NCI-H446 (cell line): ENCODE results near the gene TLL2.
A peak's percentile ranks its signal among the peaks of the same experiment; 100 is the strongest.

Experiments used
- DNase-seq, 2 experiments: peaks; one replicate each; lab custom pipeline; 2025; lab: John Stamatoyannopoulos, UW

TLL2 gene

DNA sequence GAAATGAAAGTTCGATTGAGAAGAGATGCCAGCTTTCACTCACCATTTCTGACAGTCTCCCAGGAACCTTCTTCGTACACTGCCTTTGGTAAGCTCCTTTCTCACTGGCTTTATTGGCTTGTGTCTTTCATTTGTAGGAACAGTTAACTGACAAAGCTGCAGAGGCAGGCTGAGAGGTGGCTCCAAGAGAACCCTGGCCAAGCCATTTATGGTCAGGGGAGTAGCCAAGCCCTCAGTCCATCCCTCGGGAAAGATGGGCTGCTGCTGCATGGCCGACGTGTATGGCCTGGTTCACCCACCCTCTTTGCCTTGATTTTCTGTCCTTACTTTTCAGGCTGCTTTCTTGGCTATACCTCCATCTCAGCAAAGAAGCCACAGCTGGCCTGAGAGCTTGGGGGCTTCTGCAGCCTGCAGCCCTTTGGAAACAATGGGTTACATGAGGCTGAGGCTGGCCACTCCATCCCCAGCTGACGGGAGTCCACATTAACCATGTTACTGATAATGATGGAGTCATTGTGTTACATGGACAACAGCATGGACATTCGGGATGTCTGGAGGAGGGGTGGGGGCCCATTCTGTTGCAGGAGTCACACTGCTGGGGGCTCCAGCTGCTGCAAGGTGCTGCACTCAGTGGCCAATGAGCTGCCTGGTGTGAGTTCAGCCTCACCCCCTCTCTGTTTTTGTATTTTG lies 154.7 kb downstream of the TLL2 start, which contains the start of gene OPALIN:
Gene OPALIN (minus strand): TSS at position 152 of the 690 bp plus-strand sequence. CDS start 106 bp downstream, at position 46.
- no peak for DNase-seq

DNA sequence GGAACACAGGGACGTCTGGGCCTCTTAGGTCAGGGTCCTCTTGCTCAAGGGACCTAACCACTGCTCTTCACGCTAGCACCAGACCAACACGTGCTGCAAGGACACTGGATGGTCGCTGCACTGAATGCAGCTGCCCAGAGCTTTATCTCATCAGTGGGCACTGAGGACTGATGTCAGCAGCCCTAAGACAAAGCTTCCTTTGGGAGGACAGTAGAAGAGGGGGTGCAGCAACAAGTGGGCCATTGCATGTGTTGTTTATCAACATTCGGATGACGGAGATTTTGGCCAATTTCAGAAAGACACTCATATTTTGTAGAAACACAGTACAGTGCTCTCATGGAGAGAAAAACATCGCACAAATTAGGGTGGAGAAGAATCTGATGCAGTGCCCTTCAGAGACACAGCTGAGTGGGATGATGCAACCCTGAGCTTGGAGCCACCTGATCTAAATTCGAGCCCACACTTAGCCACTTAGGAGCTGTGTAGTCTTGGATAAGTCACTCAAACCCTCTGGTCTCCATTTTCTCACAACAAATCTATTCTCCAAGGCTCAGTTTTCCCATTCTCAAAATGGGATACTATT lies 156.6 kb downstream of the TLL2 start:
- no peak for DNase-seq

DNA sequence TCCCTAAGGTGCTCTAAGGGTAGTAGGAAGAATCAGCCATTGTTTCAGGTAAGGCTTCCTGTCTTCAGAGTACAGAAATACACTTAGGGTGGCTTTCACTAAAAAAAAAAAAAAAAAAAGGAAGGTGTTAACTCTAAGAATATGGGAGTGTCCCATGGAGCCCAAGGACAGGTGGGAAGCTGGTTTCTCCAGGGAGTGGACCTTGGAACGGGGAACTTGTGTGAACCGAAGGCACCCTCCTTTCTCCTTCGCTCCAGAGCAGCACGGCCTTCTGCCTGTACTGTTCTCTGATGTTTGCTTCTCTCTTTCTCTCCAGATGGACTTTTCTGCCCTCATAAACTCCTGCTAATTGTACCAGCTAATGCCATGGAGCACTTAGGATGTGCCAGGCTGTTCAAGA lies 161.1 kb downstream of the TLL2 start:
- DNase-seq = no peak

DNA sequence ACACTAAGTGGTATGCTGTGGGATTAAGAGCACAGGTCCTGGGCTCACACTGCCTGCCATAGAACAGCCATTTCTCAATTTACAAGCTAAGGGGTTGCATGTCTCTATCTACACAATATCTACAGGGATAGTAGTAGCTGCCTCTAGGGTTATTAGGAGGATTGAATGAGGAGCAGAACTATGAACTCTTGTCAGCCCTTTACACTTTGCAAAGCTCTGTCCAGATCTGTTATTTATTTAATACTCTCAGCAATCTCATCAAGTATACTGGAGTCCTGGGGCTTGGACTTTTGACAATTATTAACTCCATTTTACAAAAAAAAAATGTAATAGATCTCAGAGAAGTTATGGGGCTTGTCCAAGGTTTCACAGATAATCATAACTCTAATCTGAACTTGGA lies 161.7 kb downstream of the TLL2 start:
- no peak for DNase-seq

DNA sequence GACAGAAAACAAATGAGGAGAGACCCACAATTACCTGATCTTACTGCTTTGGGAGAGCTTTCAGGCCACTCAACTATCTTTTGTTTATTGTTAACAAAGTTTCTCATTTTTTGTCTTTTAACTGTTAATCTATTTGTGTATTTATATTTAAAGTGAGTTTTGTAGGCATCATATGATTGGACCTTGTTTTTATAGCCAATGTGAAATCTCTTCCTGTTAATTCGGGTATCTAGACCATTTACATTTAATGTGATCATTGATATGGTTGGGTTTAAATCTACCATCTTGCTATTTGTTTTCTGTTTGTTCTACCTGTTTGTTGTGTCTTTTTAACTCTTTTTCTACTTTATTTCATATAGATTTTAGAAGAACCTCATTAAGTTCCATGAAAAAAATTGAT lies 167.4 kb downstream of the TLL2 start:
- DNase-seq = no peak

DNA sequence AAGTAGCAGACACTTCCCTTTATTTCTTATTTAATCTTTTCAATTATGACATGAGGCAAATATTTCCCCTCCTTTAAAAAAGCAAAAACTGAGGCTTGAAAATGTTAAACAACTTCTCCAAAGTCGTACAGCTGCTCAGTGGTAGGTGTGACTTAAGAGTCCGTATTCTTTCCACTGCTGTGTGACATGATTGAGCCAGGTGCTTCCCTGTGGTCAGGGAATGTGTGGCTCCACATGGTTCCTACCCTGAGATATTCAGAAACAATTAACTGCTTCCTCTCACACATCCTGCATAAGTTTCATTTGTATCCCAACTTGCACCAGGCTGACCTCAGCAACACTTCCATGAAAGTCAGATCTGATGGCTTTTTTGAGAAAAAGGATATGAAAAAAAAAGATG lies 168.5 kb downstream of the TLL2 start:
- DNase-seq = no peak

DNA sequence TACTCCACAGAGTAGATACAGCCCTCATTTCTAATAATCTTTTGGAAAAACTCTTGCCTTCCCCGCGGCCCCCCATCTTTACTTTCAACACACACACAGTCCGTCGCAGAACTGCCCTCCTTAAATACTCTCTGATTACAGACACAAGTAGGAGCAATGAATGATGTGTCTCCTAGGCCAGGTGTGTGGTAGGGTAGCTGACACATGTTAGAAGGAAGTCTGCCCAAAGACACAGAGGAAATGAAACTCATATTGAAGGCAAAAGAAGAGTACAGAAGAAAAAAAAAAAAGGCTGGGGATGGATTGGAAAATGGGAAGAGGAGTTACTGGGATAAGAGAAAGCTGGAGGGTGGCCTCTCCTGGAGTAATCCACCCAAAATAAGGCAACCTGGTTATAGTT lies 169.5 kb downstream of the TLL2 start:
- DNase-seq = no peak

DNA sequence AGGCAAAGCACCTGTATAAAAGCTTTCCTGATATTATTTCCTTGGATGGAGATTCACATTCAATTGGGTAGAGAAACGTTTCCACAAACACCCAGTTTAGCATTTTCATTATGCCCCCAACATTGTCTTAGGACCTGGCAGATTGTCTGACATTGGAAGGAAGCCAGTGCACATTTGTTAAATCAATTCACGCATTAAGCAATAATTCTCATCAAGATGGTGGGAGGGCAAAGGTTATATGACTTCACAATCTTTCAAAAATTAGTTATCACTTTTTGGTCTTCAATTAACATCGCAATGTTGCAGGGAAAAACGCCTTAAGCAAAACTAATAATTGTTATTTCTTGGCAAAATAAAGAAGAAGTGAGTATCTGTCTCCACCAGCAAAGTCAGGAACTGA lies 171.3 kb downstream of the TLL2 start:
- DNase-seq = no peak

DNA sequence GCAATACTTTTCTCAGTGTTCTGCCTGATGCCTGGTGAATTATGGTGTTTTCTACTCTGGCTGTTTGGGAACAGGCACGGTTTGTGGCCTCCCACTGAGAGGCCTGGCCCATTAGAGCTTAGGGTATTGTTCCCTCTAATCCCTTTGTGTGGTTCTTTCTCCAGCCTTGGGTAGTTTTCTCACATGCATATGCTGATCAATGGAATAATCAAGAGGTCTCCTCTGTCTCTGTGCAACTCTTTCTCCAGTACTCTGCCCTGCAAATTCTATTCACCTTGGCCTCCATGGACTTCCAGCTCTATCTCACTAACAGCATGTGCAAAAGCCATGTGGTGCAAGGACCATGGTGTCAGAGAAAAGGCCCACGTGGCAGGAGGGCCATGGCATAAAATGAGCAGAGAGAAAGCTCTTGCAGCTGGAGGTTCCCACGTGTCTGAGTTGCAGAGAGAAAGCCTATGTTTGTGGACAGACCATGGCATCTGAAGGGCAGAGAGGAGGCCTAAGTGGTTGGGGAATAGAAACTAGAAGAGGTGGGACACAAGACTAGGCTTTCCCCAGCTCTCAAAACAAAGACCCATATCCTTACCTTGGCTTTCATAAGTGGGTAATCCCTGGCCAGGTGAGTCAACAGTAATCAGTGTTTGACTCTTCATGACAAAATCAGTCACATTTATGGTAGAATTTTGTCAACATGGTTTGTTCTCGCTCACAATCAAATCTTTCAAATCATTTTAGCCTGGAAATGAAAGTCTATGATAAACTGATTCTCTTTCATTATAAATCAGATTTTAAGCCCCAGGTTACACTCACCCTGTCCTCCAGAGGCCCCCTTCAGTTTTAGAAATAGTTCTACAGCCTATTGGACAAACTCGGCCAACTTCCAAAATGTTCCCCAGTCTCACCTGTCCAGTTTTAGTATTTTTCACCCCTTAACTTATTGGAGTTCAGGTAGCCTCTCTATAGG lies 172.2 kb downstream of the TLL2 start:
- DNase-seq = no peak

DNA sequence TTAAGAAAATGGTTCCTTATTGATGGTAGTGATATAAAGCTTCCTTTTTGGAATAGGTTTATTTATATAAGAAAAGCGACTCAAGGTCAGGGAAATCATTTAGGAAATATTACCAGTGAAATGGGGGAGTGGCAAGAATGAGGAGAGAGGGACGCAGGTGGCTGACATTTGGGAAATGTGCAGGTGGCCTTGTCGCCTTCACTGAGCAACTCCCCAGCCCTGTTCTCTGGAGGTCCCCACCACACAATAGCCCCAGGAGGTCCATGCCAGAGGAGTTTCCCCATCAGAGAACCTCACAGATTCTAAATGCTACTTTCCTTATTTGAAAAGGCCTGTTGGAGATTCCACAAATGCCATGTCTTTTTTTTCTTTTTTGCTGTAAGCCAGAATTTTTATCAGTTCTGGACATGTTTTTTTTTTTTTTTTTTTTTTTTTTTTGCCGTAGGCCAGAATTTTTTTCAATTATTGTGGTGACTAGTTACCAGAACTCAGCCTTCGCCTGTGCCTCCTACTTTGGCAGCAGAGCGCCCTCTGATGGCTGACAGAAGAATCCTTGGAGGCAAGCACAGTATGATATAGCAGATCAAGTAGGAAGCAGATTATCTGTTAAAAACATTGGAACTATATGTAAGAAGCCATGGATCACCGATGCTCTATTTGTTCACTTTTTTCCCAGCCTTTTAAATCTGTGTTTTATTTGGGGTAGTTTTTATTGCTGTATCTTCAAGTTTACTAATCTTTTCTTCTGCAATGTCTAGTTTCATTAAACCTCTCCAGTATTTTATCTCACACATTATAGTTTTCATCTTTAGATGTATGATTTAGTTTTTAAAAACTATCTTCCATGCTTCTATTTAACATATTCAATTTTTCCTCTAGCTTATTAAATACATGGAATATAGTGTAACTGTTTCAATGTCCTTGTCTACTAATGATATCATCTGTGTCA lies 173.5 kb downstream of the TLL2 start:
- DNase-seq = peak; percentile 5 to 59

DNA sequence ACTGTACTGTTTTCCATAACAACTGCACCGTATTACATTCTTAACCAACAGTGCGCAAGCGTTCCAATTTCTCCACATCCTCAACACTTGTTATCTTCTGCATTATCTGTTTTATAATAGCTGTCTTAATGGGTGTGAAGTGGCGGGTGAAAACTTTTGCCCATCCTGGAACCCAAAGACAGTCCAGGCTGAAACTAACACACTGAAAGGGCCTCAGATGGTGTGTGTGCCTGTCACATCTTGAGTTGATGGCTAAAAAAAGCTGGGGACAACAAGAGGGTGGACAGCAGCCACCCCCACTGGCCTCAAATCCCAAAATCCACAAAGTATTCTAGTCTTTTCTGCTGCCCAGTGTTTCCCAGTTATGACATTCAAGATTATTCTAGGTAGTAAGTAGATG lies 174.3 kb downstream of the TLL2 start:
- DNase-seq = no peak

DNA sequence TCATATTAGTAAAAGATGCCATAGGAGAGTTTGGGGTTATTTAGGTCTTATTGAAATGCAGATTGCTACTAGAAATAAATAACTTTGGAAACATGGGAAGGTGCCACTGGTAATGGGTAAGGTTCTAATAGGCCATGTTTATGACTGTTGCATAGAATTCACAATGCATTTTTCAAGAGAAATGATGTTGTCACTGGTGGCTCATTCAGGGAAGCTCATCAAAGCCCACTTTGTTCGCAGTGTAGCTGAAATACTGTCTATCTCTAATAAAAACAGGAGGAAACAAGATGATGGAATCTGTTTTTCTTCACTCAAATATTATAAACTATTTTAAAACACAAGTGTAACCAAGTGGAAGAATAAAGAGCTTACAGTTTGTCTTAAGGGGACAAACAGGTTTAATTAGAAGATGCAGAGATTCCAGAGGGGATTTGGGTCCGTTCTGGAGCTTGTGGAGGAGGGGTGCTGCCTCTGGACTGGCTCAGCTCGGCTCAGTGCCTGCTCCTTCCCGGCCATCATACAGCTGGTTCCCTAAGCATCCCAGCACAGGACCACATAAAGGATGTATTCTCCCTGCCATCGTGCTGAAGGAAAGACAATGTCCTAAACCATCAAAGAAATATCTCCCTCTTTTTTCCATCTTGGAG lies 175.3 kb downstream of the TLL2 start:
- DNase-seq = no peak

DNA sequence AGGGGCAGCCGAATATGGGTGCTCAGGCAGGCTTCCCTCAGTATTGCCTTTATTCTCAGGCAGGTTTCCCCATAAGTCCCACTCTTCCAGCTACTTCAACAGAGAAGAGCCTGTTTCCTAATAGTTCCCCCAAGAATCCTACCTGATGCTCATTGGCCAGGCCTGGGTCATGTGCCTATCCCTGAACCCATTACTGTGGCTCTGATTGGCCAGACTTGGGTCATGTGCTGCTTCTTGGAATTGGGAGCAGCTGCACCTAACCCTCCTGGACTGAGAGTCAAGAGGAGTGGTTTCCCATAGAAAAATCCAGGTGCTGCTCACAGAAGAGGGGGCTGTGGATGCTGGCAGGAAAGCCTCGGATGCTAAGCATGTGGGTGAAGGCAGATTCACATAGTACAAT lies 176.6 kb downstream of the TLL2 start:
- no peak for DNase-seq

DNA sequence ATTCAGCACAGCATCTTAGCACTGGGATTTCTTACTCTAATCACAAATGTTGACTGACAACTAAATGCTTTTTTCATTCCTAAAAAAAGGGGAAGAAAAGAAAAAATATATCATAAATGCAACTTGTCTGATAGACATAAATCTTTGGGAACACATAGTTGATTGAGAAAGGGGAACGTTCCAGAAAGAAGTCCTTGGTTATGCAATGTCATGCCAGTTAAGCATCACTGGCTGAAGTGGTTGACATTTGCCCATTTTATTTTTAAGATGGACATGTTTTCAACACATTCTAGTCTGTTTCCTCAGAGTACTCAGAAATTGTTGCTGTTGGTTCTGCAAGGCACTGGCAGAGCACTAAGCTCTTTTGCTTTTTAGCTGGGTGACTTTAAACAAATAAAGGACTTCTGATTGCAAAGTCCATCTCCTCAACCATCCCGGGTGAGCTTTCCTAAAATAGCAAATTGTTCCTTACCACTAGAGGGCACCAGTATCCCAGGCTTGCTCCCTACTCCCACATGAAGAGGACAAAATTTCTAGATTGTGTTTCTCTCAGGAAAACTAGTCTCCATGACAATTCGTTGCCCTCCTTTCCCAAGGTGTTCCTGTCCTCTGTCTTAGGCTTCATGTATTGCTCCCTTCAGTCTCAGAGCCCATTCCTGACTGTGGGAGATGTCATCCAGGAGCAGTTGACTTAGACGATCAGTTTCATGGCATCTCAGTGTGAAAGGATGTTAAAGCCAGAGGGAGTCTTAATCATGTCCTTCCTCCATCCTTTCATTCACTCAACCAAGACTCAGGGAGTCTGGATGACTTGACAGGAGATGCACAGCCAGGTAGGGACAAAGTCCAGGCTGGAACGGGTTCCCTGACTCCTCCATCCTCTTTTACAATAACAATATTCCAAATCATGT lies 178.9 kb downstream of the TLL2 start:
- DNase-seq = peak in 1 of 2 experiments; percentile 37

DNA sequence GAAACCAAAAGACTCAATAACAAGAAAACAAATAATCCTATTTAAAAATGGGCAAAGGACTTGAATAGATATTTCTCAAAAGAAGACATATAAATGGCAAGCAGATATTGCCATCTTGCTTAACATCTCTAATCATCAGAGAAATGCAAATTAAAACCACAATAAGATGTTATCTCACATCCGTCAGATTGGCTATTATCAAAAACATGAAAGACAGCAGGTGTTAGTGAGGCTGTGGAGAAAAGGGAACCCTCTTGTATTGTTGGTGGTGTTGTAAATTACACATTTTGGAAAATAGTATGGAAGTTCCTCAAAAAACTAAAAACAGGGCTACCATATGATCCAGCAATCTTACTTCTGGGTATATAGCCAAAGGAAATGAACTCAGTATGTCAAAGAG lies 180.6 kb downstream of the TLL2 start:
- DNase-seq = no peak

DNA sequence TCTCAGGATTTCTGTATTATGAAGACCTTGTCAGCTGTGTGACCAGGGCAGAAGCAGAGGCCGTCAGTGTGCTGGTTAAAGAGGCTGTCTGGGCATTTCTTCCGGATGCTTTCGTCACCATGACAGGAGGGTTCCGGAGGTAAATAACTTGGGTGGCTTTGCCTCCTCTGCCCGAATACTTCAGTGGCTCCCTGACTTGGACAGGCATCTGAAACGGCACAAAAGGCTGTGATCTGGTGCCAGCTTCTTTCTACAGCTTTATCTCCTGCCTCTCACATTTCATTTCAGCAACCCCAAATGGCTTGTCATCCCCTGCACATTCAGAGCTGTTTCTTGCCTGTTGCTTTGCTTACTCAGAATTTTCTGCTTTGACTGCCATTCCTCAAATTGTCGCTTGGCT lies 186.3 kb downstream of the TLL2 start:
- no peak for DNase-seq

DNA sequence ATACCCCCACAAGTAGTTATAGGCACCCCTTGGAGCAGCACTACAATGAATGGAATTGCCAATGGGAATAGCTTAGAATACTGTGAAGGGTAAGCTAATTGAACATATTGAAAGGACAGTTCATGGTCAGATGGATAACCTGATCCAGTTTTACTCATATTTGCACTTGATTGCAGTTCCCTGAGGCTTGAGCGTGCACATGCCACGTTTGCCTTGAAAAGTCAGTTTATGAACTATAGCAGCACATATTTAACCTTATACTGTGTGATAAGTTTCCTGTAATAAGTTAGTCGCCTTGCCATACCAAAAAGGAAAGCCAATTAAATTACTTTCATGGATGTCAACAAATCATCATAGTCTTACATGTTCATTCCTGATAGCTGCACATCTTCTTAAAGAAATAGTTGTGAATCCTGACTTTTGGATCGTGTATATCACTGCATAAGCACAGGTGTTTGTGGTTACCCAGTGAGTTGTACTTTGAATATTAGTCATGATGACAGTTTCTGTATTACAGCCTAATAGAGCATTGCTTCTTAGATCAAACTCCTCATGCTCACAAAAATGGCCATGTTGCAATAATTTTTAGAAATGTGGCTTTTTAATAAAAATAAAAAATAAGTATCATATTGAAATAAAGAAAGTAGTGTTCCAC lies 187.9 kb downstream of the TLL2 start:
- no peak for DNase-seq

DNA sequence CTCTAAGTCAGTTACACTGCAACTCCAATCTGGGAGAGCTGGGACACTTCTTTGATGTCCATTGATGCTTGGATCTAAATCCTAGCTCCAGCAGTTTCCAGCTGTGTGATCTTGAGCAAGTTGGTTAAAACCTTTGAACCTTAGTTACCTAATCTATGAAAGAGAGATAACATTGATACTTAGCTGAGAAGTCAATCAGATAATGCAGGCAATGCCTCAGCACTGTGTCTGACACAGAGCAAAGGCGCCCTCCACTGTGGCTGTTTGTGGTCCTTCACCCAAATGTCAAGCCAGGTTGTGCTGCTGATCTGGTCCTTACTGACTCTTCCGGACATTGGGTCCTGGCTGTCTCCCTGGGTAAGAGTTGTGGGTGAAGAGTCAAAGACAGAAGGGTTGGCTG lies 189.3 kb downstream of the TLL2 start:
- no peak for DNase-seq

DNA sequence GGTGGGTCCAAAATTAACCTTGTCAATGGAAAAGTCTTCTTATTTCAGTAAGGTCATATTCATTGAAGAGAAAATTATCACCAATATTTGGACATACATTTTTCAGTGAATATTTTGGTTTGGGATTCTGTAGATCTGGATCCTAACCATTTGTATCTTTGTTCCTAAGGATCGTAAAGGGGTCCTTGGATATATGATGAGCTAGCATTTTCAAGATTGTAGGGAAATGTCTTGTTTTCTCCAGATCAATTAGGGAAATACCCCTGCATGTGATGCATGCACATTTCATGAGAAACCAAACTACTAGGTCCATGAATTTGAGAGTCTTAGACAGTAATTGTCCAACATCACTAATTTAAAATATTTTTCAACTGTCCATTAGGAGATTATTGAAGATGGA lies 191.5 kb downstream of the TLL2 start:
- DNase-seq = no peak

DNA sequence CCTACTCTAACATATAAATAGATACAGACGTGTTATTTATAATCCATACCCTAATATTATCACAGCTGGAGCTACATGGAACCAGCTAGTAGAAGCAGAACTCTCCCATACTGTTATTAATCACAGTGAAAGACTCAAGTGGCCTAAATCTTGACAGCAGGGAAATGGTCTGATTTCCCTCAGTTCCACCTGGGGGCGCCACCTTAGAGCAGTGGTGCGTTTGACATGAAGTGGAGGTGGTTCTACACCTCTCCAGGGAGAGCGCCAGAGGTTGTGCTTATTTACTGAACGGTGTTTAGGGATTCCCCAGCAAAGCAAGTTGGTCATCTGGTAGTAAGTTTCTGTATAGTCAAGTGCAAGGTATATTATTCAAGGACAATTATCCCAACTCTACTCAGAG lies 191.9 kb downstream of the TLL2 start:
- no peak for DNase-seq
